Pancreas (tissue), 10 donors: ENCODE results near the gene MAPT. TPM values are rescaled to one million over a fixed set of nuclear protein-coding genes. Genes with fewer than 3 reads are reported as not detected.

Experiments
- ATAC-seq, 4 donors: fragments of 200-7000 bp; cut with Tn5 transposase; one replicate each; pipeline versions ENCODE4 v1.8.0 to v1.9.1; 2020; ENCODE audit warnings: mild to moderate bottlenecking in 4 of 4, moderate library complexity in 4 of 4
- DNase-seq, 6 donors: peaks; one replicate each; pipeline ENCODE4 v3.0.0-alpha.2; 2020
- FAIRE-seq: peaks from 2 replicates; lab custom pipeline; 2012; peaks lifted over from hg19 to GRCh38; lab: Jason Lieb, UNC
- H3K27ac ChIP-seq, 4 donors: fragments of 200-600 bp; sonication (generic); 1 replicate in 3 of 4; 2 replicates in 1 of 4; pipeline versions ENCODE4 v1.5.0 to v1.8.0; 2020
- H3K27me3 ChIP-seq, 4 donors: fragments of 200-600 bp; one replicate each; pipeline ENCODE4 v1.8.0; 2021
- H3K36me3 ChIP-seq, 3 donors: fragments of 200-600 bp; sonication (generic) in 1 of 3; one replicate each; pipeline versions ENCODE4 v1.5.0 to v1.8.0; 2020 to 2021
- H3K4me1 ChIP-seq, 3 donors: fragments of 200-600 bp; one replicate each; pipeline ENCODE4 v1.8.0; 2021
- H3K4me3 ChIP-seq, 4 donors: fragments of 200-600 bp; sonication (generic) in 2 of 4; one replicate each; pipeline versions ENCODE4 v1.5.0 to v1.8.0; 2020 to 2021
- H3K9me3 ChIP-seq, 4 donors: fragments of 200-600 bp; one replicate each; pipeline ENCODE4 v1.8.0; 2021
- WGBS, 2 donors: extraction: QIAGEN DNeasy Blood & Tissue Kit; methylation state at CpG; one replicate each; pipeline ENCODE4 v1.1.7; 2013; 5-methylcytosine and 5-hydroxymethylcytosine counted together
- intact Hi-C, 3 donors: fragments of 100-400 bp; cut with DNase I; formaldehyde crosslinking; loops; one replicate each; pipeline versions ENCODE4 v1.11.1 to v1.14.2; 2022
- polyA plus RNA-seq, 2 donors: library from polyadenylated mRNA; stranded (reverse); fragments of 200-250 nt; gene quantifications; one replicate each; pipeline ENCODE4 v1.2.3, GENCODE V29; 2013
- total RNA-seq, 6 donors: library from RNA; stranded (reverse); fragmentation: NEBNext Ultra II Directional in 4 of 6; extraction: Animal tissue kit (Norgen Biotek cat#: 25700) in 4 of 6; gene quantifications; one replicate each; pipeline versions ENCODE4 v1.2.1 to v1.2.4, GENCODE V29; 2021 to 2023
- TF ChIP-seq, protein P1 (sequence below), 4 donors: fragments of 200-600 bp; sonication (generic) in 3 of 4; IDR thresholded peaks; one replicate each; pipeline versions ENCODE4 v1.5.0 to v1.8.0; 2021; ENCODE audit warnings: antibody characterized with exemption in 4 of 4
- donor health status: healthy with polysubstance abuse.
- donor health status: DM: no; HTN: no; CAD: no; lungs with moderate emphysema.
- donor health status: DM: no; HTN: no; CAD: no.
- donor health status: control.
- donor health status: control.
- donor health status: Bipolar disorder and iron deficiency.
- donor health status: DM: yes; HTN: yes; CAD: no.
- donor health status: DM: no; HTN: no; CAD: no.
- donor health status: DM: no; HTN: no; CAD: no.
- donor health status: DM: yes; HTN: yes; CAD: no.

MAPT gene
- total and polyA plus RNA-seq, 8 donors: 1.1 to 3.2 (median 1.7) TPM

DNA sequence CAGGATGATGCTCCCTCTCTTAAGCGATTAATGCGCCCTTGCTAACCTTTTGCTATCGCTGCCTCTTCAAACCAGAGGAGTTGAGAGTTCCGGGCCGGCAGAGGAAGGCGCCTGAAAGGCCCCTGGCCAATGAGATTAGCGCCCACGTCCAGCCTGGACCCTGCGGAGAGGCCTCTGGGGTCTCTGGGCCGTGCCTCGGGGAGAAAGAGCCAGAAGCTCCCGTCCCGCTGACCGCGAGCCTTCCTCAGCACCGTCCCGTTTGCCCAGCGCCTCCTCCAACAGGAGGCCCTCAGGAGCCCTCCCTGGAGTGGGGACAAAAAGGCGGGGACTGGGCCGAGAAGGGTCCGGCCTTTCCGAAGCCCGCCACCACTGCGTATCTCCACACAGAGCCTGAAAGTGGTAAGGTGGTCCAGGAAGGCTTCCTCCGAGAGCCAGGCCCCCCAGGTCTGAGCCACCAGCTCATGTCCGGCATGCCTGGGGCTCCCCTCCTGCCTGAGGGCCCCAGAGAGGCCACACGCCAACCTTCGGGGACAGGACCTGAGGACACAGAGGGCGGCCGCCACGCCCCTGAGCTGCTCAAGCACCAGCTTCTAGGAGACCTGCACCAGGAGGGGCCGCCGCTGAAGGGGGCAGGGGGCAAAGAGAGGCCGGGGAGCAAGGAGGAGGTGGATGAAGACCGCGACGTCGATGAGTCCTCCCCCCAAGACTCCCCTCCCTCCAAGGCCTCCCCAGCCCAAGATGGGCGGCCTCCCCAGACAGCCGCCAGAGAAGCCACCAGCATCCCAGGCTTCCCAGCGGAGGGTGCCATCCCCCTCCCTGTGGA, 88.6 kb downstream of the MAPT start:
- Histone ChIP-seq H3K4me1 (no peaks in the 10 kb centered on the region), H3K36me3 (no peaks in the 10 kb centered on the region), H3K27me3 (no peaks in the 10 kb centered on the region), H3K4me3 (no peak overlapping the region), H3K27ac (no peak overlapping the region), H3K9me3 (no peaks in the 10 kb centered on the region)
- no peak for FAIRE-seq
- WGBS, 2 donors: 89 to 91% methylated on average over 41 of the region's 41 CpGs
- no peak for ATAC-seq
- intact Hi-C loops: no loop called here
- no peak for DNase-seq
- TF ChIP-seq, protein P1, sequence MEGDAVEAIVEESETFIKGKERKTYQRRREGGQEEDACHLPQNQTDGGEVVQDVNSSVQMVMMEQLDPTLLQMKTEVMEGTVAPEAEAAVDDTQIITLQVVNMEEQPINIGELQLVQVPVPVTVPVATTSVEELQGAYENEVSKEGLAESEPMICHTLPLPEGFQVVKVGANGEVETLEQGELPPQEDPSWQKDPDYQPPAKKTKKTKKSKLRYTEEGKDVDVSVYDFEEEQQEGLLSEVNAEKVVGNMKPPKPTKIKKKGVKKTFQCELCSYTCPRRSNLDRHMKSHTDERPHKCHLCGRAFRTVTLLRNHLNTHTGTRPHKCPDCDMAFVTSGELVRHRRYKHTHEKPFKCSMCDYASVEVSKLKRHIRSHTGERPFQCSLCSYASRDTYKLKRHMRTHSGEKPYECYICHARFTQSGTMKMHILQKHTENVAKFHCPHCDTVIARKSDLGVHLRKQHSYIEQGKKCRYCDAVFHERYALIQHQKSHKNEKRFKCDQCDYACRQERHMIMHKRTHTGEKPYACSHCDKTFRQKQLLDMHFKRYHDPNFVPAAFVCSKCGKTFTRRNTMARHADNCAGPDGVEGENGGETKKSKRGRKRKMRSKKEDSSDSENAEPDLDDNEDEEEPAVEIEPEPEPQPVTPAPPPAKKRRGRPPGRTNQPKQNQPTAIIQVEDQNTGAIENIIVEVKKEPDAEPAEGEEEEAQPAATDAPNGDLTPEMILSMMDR (IDR thresholded peaks at IDR 0.05): no peak

- no peak for ATAC-seq
- 76 to 78% methylated on average over 26 to 31 of the region's 31 CpGs for WGBS, 2 donors
- intact Hi-C loops: no loop called here
- Histone ChIP-seq H3K36me3 (no peaks in the 10 kb centered on the region), H3K27ac (no peak overlapping the region), H3K4me3 (no peak overlapping the region), H3K27me3 (no peaks in the 10 kb centered on the region), H3K4me1 (no peaks in the 10 kb centered on the region), H3K9me3 (no peaks in the 10 kb centered on the region)
- TF ChIP-seq, protein P1 (IDR thresholded peaks at IDR 0.05): no peak
- DNase-seq: no peak
- no peak for FAIRE-seq
Measured at GRCh38 chr17:45983614-45984310, 89.4 kb downstream of the MAPT start.

DNA sequence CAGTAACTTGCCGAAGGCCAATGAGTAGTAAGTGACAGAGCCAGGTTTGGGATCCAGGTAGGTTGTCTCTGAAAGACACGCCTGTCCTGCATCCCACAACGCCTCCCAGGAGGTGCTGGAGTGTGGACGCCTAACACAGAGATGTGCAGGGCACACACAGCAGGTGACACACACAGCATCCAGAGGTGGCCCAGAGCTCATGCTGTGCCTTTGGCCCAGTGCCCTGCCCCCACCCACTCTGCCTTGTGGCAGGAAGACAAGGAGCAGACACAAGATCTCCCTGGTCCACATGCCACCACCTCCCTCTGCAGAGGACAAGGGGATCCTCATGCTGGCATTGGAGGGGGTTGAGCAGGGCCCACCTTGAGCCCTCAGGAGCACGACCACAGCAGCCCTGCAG, 90.0 kb downstream of the MAPT start:
- intact Hi-C loops: no loop called here
- FAIRE-seq (no peak), DNase-seq (no peak), ATAC-seq (no peak)
- Histone ChIP-seq H3K9me3 (no peaks in the 10 kb centered on the region), H3K36me3 (no peaks in the 10 kb centered on the region), H3K27me3 (no peaks in the 10 kb centered on the region), H3K4me3 (no peak overlapping the region), H3K27ac (no peak overlapping the region), H3K4me1 (no peaks in the 10 kb centered on the region)
- TF ChIP-seq, protein P1 (IDR thresholded peaks at IDR 0.05): no peak
- 82 to 88% methylated on average over 5 of the region's 5 CpGs for WGBS, 2 donors

DNA sequence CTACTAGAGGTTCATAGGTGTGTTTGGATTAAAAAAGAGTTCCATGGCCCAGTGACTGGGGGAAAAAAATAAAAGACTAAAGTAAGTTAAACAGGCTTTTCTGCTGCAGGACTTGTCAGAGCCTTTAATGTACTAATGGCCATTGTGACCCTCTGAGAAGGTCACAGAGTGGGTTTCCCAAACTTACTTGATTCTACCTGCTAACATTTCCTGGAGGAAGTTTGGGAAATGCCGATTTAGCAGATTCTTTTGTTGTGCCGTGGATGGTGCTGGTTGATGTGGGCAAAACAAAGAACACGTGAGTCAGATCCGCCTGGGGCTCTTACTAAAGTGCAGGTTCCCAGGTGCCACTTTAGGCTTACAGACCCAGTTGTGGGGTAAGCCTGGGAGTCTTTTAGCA, 91.1 kb downstream of the MAPT start:
- TF ChIP-seq, protein P1 (IDR thresholded peaks at IDR 0.05): no peak
- no peak for ATAC-seq
- 87 to 93% methylated on average over 4 of the region's 4 CpGs for WGBS, 2 donors
- H3K27ac ChIP-seq: no peak overlapping the region
- no peak for DNase-seq
- no peaks in the 10 kb centered on the region for H3K27me3 ChIP-seq
- H3K4me1 ChIP-seq: no peaks in the 10 kb centered on the region
- H3K4me3 ChIP-seq: no peak overlapping the region
- H3K9me3 ChIP-seq: no peaks in the 10 kb centered on the region
- H3K36me3 ChIP-seq: no peaks in the 10 kb centered on the region
- intact Hi-C loops: no loop called here
- FAIRE-seq: no peak

DNA sequence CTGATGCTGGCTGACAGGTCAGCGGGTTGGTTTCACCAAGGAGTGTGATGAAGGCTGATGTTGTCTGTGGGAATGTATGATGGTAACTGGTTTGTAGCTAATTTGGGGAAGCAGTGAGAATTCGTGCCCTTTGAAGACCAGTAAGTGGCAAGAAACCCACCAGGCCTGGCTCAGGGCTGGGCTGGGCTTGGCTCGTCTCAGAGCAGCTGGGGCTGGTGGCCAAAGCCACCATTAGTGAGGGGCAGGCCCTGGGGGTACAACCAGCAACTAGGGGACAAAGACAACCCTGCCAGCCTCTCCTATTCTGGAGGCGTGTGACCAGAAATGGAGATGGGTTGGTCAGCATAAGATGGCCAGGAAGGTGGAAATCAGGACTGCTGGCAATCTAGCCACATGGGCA, 91.7 kb downstream of the MAPT start:
- FAIRE-seq: no peak

More for the DNA sequence above, 91.7 kb downstream of the MAPT start:
- ATAC-seq (no peak), DNase-seq (no peak)
- Histone ChIP-seq H3K27me3 (no peaks in the 10 kb centered on the region), H3K4me1 (no peaks in the 10 kb centered on the region), H3K27ac (no peak overlapping the region), H3K9me3 (no peaks in the 10 kb centered on the region), H3K36me3 (no peaks in the 10 kb centered on the region), H3K4me3 (no peak overlapping the region)
- WGBS, 2 donors: 80 to 84% methylated on average over 4 of the region's 4 CpGs
- intact Hi-C loops: no loop called here
- TF ChIP-seq, protein P1 (IDR thresholded peaks at IDR 0.05): no peak
